Endothelial cell of hepatic sinusoid (primary cell): ENCODE results near the gene NANP.
"Not testable (repeated sequence)": the region's sequence is repeated elsewhere in the genome, so short reads cannot be mapped to it uniquely, and the experiment has no call there.

ENCODE experiments used
- in situ Hi-C: cut with HindIII; loops from 2 replicates; pipeline ENCODE4 v1.10.0; 2017; ENCODE audit warnings: low sequenced_read_pairs

Gene NANP, protein sequence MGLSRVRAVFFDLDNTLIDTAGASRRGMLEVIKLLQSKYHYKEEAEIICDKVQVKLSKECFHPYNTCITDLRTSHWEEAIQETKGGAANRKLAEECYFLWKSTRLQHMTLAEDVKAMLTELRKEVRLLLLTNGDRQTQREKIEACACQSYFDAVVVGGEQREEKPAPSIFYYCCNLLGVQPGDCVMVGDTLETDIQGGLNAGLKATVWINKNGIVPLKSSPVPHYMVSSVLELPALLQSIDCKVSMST

GRCh38 chr20:25623736-25624499 is at the start of gene NANP:
Gene NANP (minus strand): TSS chr20:25624014. CDS start chr20:25623948, 66 bp downstream.
- in situ Hi-C loops = no loop called here

GRCh38 chr20:25672659-25673235 is 48.9 kb upstream of the NANP start:
- in situ Hi-C loops = no loop called here

DNA sequence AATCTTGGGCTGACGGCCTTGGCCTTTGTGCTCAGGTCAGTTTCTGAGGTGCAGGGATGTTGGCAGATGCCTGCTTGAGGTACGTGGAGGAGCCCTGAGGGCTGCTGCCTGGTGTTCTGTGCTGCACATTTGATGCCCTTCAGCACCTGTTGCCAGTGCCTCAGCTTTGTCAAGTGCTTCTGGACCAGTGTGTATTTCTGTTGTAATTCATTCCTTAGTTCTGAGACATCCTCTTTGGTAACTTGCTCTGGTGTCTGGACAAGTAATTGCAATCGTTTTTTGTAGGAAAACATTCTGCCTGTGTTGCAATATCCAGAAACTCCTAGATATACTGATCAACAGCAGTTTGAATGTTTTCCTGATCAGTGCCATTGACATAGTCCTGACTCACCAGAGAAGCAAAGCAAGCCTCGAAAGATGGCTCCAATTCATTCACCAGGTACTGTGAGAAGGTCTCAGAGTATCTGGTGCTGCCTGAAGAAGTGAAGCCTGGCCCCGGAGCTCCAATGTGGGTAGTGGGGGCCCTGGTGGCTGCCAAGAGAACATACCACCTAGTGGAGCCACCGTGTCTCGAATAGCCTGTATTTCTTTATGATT is 46.1 kb upstream of the NANP start:
- in situ Hi-C loops = no loop called here

- in situ Hi-C loops = no loop called here
Observed at GRCh38 chr20:25668446-25668845, 44.6 kb upstream of the NANP start.

- in situ Hi-C loops = no loop called here
Observed at GRCh38 chr20:25659999-25660398, 36.2 kb upstream of the NANP start.

GRCh38 chr20:25654487-25654886 is 30.7 kb upstream of the NANP start:
- in situ Hi-C loops = no loop called here

GRCh38 chr20:25652866-25653265 is 29.1 kb upstream of the NANP start:
- in situ Hi-C loops = not testable (repeated sequence)

DNA sequence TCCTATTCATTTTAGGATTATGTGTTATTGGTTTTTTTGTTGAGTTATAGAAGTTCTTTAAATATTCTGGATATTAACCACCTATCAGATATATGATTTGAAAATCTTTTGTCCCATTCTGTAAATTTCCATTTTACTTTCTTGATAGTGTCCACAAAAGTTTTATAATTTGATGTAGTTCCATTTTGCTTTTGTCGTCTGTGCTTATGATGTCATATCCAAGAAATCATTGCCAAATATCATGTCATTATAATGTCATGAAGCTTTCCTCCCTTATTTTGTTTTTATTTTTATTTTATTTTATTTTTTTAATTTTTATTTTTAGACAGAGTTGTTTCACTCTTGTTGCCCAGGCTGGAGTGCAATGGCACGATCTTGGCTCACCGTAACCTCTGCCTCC is 21.0 kb upstream of the NANP start:
- in situ Hi-C loops = no loop called here

GRCh38 chr20:25643716-25644115 is 19.9 kb upstream of the NANP start:
- in situ Hi-C loops = no loop called here

DNA sequence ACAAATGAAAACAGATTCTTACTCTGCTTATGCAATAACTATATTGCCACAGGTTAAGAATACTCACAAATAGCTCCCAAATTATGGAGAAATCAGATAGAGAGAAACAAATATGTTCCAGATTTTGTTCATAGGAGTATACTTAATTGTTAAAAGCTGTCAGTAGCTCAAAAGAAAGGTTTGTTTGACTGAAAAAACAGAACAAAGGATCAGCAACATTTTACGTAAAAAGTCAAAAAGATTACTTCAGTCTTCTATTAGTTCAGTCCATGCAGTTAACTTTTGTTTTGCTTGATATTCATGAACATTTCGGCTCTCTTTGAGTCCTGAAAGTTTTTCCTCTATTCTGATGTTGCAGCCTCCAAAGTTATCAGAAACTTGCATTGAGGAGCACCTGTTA is 13.4 kb upstream of the NANP start:
- in situ Hi-C loops = no loop called here

DNA sequence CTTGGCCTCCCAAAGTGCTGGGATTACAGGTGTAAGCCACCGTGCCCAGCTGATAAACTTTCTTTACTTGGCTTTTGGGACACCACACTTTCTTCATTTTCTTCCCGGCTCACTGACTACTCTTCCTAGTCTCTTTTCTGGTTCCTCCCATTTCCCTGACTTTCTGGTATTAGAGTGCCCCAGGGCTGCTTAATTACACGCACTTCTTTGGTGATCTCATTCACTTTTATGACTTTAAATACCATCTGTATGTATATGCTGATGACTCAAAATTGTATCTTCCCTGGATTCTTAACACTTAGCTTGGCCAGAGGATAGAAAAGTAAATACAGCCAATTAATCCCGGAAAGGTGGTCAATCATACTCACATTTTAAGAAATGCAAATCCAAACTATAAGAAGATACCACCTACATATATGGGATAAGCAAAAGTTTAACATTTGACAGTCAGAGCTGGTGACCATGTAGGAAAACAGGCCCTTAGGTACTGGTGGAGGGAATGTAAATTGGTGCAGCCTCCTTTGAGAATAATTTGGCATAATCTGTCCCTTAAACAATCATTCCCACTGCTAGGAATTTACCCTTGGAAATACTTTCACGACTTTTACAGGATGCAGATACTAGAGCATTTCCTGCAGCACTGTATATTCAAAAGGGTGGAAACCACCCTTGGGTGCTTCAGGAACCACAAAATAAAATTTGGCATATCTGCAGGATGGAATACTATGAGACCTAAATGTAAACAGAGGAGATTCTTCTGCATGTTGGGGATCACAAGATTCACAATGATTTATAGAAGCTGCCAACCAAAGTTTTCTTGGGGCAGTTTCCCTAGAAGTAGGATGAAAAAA is 9.4 kb upstream of the NANP start:
- in situ Hi-C loops = no loop called here

DNA sequence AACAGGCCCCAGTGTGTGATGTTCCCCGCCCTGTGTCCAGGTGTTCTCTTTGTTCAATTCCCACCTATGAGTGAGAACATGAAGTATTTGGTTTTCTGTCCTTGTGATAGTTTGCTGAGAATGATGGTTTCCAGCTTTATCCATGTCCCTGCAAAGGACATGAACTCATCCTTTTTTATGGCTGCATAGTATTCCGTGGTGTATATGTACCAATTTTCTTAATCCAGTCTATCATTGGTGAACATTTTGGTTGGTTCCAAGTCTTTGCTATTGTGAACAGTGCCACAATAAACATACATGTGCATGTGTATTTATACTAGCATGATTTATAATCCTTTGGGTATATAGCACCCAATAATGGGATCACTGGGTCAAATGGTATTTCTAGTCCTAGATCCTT is 6.8 kb upstream of the NANP start:
- in situ Hi-C loops = not testable (repeated sequence)

DNA sequence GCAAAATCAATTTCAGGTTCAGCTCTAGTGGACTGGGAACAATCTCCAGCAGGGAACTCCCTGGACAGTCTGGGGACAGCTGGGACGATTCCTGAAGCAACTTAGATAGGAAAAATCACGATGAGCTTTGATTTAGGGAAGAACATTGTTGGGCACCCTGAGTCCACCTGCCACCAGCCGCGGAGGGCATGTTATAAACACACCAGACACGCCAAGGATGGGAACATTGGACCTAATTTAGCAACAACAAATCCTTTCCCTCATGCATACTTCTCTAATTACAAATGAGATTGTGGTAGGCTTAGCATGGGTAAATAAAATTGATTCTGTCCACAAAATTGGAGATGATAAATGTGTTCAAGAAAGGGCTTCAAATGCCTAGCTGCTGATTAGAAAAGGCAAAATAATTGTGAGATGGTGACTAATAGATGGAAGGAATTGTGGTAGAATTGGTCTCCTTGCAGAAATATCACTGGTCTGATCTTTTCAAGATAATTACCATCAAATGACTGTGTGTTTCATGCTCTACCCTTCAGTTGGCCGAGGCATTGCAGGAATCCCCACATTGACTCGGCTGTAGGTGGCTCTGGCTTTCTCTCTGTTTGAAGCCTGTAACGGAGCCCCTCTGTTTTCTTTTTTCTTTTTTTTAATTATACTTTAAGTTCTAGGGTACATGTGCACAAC is 6.1 kb upstream of the NANP start:
- in situ Hi-C loops = no loop called here

DNA sequence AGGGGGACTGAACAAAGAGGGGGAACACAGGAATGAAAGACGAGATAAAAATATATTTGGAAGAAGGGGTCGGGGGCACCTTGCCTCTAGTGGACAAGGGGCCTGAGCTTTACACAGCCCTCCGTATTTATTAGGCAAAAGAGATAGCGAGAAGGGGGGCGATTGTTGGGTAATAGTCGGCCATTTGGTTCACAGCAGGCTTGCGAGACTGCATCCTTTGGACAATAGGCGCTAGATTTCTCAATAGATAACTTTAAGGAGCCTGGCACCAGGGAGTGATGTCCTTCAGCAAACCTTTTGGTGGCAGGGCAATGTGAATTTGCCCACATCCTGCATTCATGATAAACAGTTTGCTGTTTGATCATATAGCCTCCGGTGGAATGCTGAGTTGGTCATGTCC is 3.0 kb upstream of the NANP start:
- in situ Hi-C loops = no loop called here

DNA sequence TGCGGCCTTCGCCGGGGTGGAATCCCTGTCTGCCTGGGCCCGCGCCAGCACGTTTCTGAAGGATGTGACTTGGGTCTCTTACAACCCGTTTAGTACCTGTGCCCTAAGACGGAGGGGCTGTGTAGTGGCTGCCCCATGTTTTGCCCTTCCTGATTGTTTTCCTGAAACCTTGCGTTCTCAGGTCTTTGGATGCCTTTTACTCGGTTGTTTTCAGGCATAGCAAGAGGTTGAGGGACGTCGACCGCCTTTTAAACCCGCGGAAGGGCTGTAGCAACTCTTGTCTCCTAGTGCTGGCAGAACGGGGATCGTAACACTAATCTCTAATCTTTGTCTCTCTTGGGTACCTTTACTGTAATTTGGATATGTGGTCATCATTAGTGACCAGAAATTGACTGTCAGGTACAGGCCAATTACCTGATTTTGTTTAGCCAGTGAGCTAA is 706 bp upstream of the NANP start:
- in situ Hi-C loops = no loop called here

DNA sequence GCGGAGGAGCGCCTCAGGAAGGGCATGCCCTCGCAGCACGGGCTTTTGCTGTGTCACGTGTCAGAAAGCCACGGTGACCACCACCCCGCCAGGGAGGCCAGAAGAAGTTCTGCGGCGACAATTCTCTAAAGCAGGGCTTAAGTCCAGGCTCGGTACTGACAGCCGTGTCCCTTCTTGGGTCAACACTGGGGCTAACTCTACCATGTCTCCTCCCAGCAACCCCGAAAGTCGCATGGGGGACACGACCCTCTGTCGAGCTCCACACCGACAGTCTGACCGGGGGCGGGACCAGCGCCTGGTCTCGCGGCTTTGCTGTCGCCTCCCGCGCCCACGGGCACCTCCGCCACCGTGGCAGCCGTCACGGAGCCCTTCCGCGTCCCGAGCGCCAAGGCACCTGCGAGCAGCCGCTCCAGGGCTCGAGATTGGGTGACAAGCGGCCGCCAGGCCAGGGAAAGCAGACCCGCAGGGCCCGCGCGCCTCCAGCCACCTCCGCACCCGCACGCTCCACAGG is 534 bp downstream of the NANP start:
- in situ Hi-C loops = no loop called here

GRCh38 chr20:25622450-25623224 is 1.2 kb downstream of the NANP start:
- in situ Hi-C loops = no loop called here

DNA sequence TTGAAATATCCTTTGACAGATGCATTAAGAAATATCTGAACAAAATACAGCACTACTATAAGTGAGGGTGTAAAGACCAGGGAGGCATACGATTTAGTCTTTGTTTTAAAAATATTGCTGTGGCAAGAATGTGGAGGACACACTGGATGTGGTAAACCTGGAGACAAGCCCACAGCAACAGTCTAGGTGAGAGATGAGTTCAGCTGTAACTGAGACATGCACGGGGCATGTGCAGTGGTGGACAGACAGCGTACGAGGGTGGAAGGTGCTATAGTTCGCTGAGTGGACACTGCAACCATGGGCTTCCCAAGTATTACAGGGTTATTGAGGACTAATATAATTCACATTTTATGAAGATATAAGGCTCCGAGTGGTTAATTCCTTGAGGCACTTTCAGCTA is 1.8 kb downstream of the NANP start:
- in situ Hi-C loops = no loop called here

- in situ Hi-C loops = no loop called here
Observed at GRCh38 chr20:25619514-25619913, 4.3 kb downstream of the NANP start.
